Measurements from ENCODE around the gene LDB2. TPM values are rescaled to one million over a fixed set of nuclear protein-coding genes. Genes with fewer than 3 reads are reported as not detected.
A peak's percentile ranks its signal among the peaks of the same experiment; 100 is the strongest.

LDB2 gene
- total RNA-seq, 1 donor = 85.9 TPM

- no peak overlapping the region for H3K4me3 ChIP-seq (ENCODE audit: low read depth, low read length)
- peak; percentile 62 for DNase-seq (ENCODE audit: low read depth)
- no peak for TF ChIP-seq CTCF (IDR thresholded peaks at IDR 0.05; ENCODE audit: insufficient read depth, low read length)
These were observed 205.4 kb downstream of the LDB2 start for GRCh38 chr4:16692961-16693506.

- no peak overlapping the region for H3K4me3 ChIP-seq (ENCODE audit: low read depth, low read length)
- DNase-seq (ENCODE audit: low read depth) = peak; percentile 47
- no peak for TF ChIP-seq CTCF (IDR thresholded peaks at IDR 0.05; ENCODE audit: insufficient read depth, low read length)
These were observed 205.9 kb downstream of the LDB2 start for GRCh38 chr4:16692524-16692923.

GRCh38 chr4:16692046-16692445 is 206.4 kb downstream of the LDB2 start:
- DNase-seq (ENCODE audit: low read depth) = no peak
- TF ChIP-seq CTCF (IDR thresholded peaks at IDR 0.05; ENCODE audit: insufficient read depth, low read length) = no peak
- H3K4me3 ChIP-seq (ENCODE audit: low read depth, low read length) = no peak overlapping the region

- peak; percentile 44 for DNase-seq (ENCODE audit: low read depth)
- H3K4me3 ChIP-seq (ENCODE audit: low read depth, low read length) = no peak overlapping the region
- no peak for TF ChIP-seq CTCF (IDR thresholded peaks at IDR 0.05; ENCODE audit: insufficient read depth, low read length)
These were observed 207.0 kb downstream of the LDB2 start for GRCh38 chr4:16691450-16691849.

- H3K4me3 ChIP-seq (ENCODE audit: low read depth, low read length) = no peak overlapping the region
- no peak for TF ChIP-seq CTCF (IDR thresholded peaks at IDR 0.05; ENCODE audit: insufficient read depth, low read length)
- no peak for DNase-seq (ENCODE audit: low read depth)
These were observed 210.6 kb downstream of the LDB2 start for GRCh38 chr4:16687845-16688244.

GRCh38 chr4:16687011-16687410 is 211.4 kb downstream of the LDB2 start:
- H3K4me3 ChIP-seq (ENCODE audit: low read depth, low read length) = no peak overlapping the region
- no peak for DNase-seq (ENCODE audit: low read depth)
- no peak for TF ChIP-seq CTCF (IDR thresholded peaks at IDR 0.05; ENCODE audit: insufficient read depth, low read length)

GRCh38 chr4:16686195-16686594 is 212.2 kb downstream of the LDB2 start:
- no peak for TF ChIP-seq CTCF (IDR thresholded peaks at IDR 0.05; ENCODE audit: insufficient read depth, low read length)
- DNase-seq (ENCODE audit: low read depth) = peak; percentile 96
- no peak overlapping the region for H3K4me3 ChIP-seq (ENCODE audit: low read depth, low read length)
